ENCODE measurements around the gene CENPS. TPM values are rescaled to one million over a fixed set of nuclear protein-coding genes. Genes with fewer than 3 reads are reported as not detected.

CENPS gene
- total RNA-seq, 1 experiment from 2014 or later = 19.0 TPM

DNA sequence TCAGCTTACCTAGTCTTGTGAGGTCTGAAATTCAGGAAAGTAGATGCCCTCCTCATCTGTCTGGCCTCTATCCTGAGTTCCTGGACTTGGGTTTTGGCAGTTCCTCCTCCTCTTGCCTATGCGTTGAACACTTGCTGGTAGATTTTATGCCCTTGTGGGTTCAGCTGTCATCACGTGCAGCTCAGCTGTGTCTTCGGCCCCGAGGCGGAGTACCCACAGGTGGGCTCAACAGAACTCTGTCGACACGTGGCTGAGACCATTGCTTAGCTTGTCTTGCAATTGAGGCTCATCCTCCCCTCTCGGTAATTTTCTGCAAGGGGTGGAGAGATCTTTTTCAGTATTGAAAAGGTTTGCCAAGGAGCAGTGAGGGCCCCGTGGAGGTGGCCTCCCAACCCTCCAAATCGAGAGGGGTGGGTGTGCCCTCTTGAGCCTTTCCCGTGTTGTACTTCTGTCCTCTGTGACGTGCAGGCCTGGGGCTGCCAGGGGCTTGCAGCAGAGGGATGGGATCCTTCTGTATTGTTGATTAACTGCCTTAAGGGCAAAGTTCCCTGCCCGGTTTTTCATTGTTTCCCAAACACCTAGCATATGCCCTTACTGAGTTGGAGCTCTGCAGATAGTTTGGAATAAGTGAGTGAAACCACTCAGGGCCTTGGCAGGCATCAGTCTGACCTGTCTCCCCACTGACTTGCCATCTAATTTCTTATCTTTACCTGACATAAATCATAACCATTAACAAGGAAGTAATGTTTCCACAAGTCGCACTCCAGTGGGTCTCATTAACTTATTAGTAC lies 2.9 kb downstream of the CENPS start:
- TF ChIP-seq, protein P1, sequence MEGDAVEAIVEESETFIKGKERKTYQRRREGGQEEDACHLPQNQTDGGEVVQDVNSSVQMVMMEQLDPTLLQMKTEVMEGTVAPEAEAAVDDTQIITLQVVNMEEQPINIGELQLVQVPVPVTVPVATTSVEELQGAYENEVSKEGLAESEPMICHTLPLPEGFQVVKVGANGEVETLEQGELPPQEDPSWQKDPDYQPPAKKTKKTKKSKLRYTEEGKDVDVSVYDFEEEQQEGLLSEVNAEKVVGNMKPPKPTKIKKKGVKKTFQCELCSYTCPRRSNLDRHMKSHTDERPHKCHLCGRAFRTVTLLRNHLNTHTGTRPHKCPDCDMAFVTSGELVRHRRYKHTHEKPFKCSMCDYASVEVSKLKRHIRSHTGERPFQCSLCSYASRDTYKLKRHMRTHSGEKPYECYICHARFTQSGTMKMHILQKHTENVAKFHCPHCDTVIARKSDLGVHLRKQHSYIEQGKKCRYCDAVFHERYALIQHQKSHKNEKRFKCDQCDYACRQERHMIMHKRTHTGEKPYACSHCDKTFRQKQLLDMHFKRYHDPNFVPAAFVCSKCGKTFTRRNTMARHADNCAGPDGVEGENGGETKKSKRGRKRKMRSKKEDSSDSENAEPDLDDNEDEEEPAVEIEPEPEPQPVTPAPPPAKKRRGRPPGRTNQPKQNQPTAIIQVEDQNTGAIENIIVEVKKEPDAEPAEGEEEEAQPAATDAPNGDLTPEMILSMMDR (IDR thresholded peaks at IDR 0.05; ENCODE audit: unreplicated experiment) = no peak
- no peak for DNase-seq (ENCODE audit: unreplicated experiment)
- no peak overlapping the region for H3K4me3 Mint-ChIP-seq (ENCODE audit: unreplicated experiment)
- peaks cover 10% of the 10 kb centered on the region for H3K4me1 Mint-ChIP-seq (ENCODE audit: insufficient read depth, unreplicated experiment)
- intact Hi-C loops (cut with micrococcal nuclease) = no loop called here
- H3K27me3 Mint-ChIP-seq (ENCODE audit: insufficient read depth, unreplicated experiment) = no peaks in the 10 kb centered on the region
- H3K36me3 Mint-ChIP-seq (ENCODE audit: insufficient read depth, unreplicated experiment) = peaks cover 5% of the 10 kb centered on the region
- ChIA-PET CTCF (interaction anchor here (1.2 to 8.2 kb wide), 2 partner anchors 61 to 63 kb away, joined by 3 to 119 read pairs; no protein-coding TSS in a partner anchor), POLR2A (interaction anchor here (0.6 to 4.8 kb wide), 3 partner anchors 23 to 61 kb away, joined by 3 to 73 read pairs (median 3); no protein-coding TSS in a partner anchor)
- BruUV-seq (replicated peaks) = no TSS peak
- no peaks in the 10 kb centered on the region for H3K9me3 Mint-ChIP-seq (ENCODE audit: unreplicated experiment)
- H3K27ac Mint-ChIP-seq (ENCODE audit: low read depth, unreplicated experiment) = no peak overlapping the region

DNA sequence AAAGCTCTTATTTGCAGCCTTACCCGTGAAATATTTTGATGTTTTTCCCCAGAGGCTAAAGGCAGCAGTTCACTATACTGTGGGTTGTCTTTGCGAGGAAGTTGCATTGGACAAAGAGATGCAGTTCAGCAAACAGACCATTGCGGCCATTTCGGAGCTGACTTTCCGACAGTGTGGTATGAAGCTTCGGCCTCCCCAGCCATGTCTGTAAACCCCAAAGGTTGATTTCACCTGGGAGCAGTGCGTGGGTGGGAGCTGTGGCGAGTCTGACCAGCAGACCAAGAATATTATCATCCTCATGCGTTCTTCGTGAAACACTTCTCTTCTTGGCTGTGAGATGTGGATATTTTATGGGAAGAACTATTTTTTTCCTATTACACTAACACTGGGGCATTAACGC lies 3.6 kb downstream of the CENPS start:
- H3K27me3 Mint-ChIP-seq (ENCODE audit: insufficient read depth, unreplicated experiment) = no peaks in the 10 kb centered on the region
- TF ChIP-seq, protein P1 (IDR thresholded peaks at IDR 0.05; ENCODE audit: unreplicated experiment) = no peak
- no peaks in the 10 kb centered on the region for H3K9me3 Mint-ChIP-seq (ENCODE audit: unreplicated experiment)
- H3K4me1 Mint-ChIP-seq (ENCODE audit: insufficient read depth, unreplicated experiment) = peaks cover 10% of the 10 kb centered on the region
- peaks cover 5% of the 10 kb centered on the region for H3K36me3 Mint-ChIP-seq (ENCODE audit: insufficient read depth, unreplicated experiment)
- no peak overlapping the region for H3K27ac Mint-ChIP-seq (ENCODE audit: low read depth, unreplicated experiment)
- ChIA-PET POLR2A (no interaction called here), CTCF (interaction anchor here (0.6 to 2.5 kb wide), 3 partner anchors 57 to 1428 kb away, joined by 3 to 7 read pairs (median 5); no protein-coding TSS in a partner anchor)
- H3K4me3 Mint-ChIP-seq (ENCODE audit: unreplicated experiment) = no peak overlapping the region
- BruUV-seq (replicated peaks) = no TSS peak
- DNase-seq (ENCODE audit: unreplicated experiment) = no peak
- intact Hi-C loops (cut with micrococcal nuclease) = no loop called here

DNA sequence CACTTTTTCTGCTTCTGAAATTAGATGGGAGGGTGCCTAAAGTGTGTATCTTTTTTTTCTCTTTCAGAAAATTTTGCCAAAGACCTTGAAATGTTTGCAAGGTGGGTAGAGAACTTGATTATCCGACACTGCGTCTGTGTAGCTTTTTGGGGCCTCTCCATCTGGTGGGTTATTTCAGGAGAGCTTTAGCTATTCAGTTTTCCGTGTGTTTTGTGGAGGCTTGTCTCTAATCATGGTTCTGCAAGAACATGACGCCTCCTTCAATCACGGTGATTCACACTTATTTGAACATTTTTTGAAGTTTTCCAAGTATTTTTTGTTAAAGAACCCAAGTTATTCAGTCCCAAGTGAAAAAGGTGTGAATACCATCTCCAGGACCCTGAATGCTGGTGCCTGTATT lies 4.4 kb downstream of the CENPS start:
- intact Hi-C loops (cut with micrococcal nuclease) = no loop called here
- DNase-seq (ENCODE audit: unreplicated experiment) = no peak
- no TSS peak for BruUV-seq (replicated peaks)
- Mint-ChIP-seq H3K4me1 (ENCODE audit: insufficient read depth, unreplicated experiment) (peaks cover 10% of the 10 kb centered on the region), H3K9me3 (ENCODE audit: unreplicated experiment) (no peaks in the 10 kb centered on the region), H3K4me3 (ENCODE audit: unreplicated experiment) (no peak overlapping the region), H3K36me3 (ENCODE audit: insufficient read depth, unreplicated experiment) (peaks cover 5% of the 10 kb centered on the region), H3K27ac (ENCODE audit: low read depth, unreplicated experiment) (no peak overlapping the region), H3K27me3 (ENCODE audit: insufficient read depth, unreplicated experiment) (no peaks in the 10 kb centered on the region)
- POLR2A ChIA-PET = interaction anchor here (0.9 to 1.2 kb wide), 2 partner anchors 38 to 41 kb away, joined by 3 to 4 read pairs; partner anchors contain the start of genes DFFA and PEX14
- CTCF ChIA-PET = interaction anchor here (0.6 to 2.5 kb wide), 5 partner anchors 9 to 225 kb away, joined by 3 to 7 read pairs (median 3); no protein-coding TSS in a partner anchor
- TF ChIP-seq, protein P1 (IDR thresholded peaks at IDR 0.05; ENCODE audit: unreplicated experiment) = no peak

DNA sequence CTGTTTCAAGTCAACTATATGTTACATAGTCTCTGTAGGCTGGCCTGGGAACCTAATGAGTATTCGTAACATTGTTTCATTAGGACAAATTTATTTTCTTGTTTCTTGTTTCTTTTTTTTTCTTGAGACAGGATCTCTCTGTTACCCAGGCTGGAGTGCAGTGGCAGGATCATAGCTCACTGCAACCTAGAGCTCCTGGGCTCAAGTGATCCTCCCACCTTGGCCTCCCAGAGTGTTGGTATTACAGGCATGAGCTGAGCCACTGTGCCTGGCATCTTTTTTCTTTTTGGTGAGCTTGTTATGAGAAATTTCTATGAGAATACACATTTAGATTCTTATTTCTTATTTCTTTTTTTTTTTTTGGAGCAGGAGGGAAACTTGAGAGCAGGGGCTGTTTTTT lies 6.8 kb downstream of the CENPS start:
- Mint-ChIP-seq H3K4me3 (ENCODE audit: unreplicated experiment) (no peak overlapping the region), H3K27ac (ENCODE audit: low read depth, unreplicated experiment) (no peak overlapping the region), H3K27me3 (ENCODE audit: insufficient read depth, unreplicated experiment) (no peaks in the 10 kb centered on the region), H3K9me3 (ENCODE audit: unreplicated experiment) (no peaks in the 10 kb centered on the region), H3K4me1 (ENCODE audit: insufficient read depth, unreplicated experiment) (peaks cover 4% of the 10 kb centered on the region), H3K36me3 (ENCODE audit: insufficient read depth, unreplicated experiment) (peaks cover 15% of the 10 kb centered on the region)
- ChIA-PET POLR2A (interaction anchor here (0.6 to 1.1 kb wide), 3 partner anchors 16 to 56 kb away, joined by 3 read pairs; no protein-coding TSS in a partner anchor), CTCF (interaction anchor here (0.6 to 1.7 kb wide), 4 partner anchors 8 to 57 kb away, joined by 3 to 10 read pairs (median 4); no protein-coding TSS in a partner anchor)
- intact Hi-C loops (cut with micrococcal nuclease) = no loop called here
- no TSS peak for BruUV-seq (replicated peaks)
- TF ChIP-seq, protein P1 (IDR thresholded peaks at IDR 0.05; ENCODE audit: unreplicated experiment) = no peak
- no peak for DNase-seq (ENCODE audit: unreplicated experiment)
